Endothelial cell of umbilical vein (primary cell): ENCODE data around the gene DTNA. TPM values are rescaled to one million over a fixed set of nuclear protein-coding genes. Genes with fewer than 3 reads are reported as not detected.

Experiments used
- BruUV-seq: library from RNA; stranded (reverse); fragments of 400-500 nt; replicated peaks from 2 replicates; lab custom pipeline; 2021; lab: Mats Ljungman, UMichigan
- CTCF ChIA-PET: fragments of 300-600, 350-600 bp; sonication (Branson Sonifier 250); formaldehyde crosslinking; loops from one replicate; lab custom pipeline; 2021; ENCODE audit warnings: antibody characterized with exemption, inconsistent platforms; lab: Charles Lee
- POLR2A ChIA-PET: fragments of 300-600, 350-600 bp; sonication (Branson Sonifier 250); formaldehyde crosslinking; loops from one replicate; lab custom pipeline; 2021; ENCODE audit warnings: antibody characterized with exemption, inconsistent platforms; lab: Charles Lee
- DNase-seq: peaks from one replicate; pipeline ENCODE4 v3.0.0-alpha.2; 2011; ENCODE audit warnings: low read depth, low spot score
- FAIRE-seq: peaks from 2 replicates; lab custom pipeline; 2011; peaks lifted over from hg19 to GRCh38; lab: Jason Lieb, UNC
- H2AFZ ChIP-seq: 2 replicates; pipeline ENCODE4 v1.6.0; 2012; ENCODE audit warnings: low read depth, low read length, control low read depth, inconsistent platforms
- H3K27ac ChIP-seq: 2 replicates; pipeline ENCODE4 v1.5.1; 2011; ENCODE audit warnings: low read depth, mild to moderate bottlenecking, control low read depth, low read length, moderate library complexity; ENCODE audit not compliant: insufficient read depth
- H3K27me3 ChIP-seq, 2 experiments: 2 replicates each; pipeline versions ENCODE4 v1.6.0 to v1.6.1; 2011; ENCODE audit warnings: low read length in 2 of 2, mixed read lengths in 1 of 2; ENCODE audit not compliant: control insufficient read depth in 2 of 2, insufficient read depth in 2 of 2
- H3K36me3 ChIP-seq, 2 experiments: 2 replicates in 1 of 2; 3 replicates in 1 of 2; pipeline ENCODE4 v1.5.1; 2011; ENCODE audit warnings: low read length in 2 of 2, mild to moderate bottlenecking in 1 of 2, moderate library complexity in 1 of 2; ENCODE audit not compliant: control insufficient read depth in 2 of 2, insufficient read depth in 2 of 2; ENCODE audit errors: extremely low read depth in 1 of 2
- H3K4me1 ChIP-seq: 3 replicates; pipeline ENCODE4 v1.5.1; 2011; ENCODE audit warnings: mild to moderate bottlenecking, low read length; ENCODE audit not compliant: control insufficient read depth, insufficient read depth; ENCODE audit errors: extremely low read depth
- H3K4me2 ChIP-seq: 2 replicates; pipeline ENCODE4 v1.6.1; 2011; ENCODE audit warnings: low read length, control low read depth, mixed read lengths; ENCODE audit not compliant: insufficient read depth
- H3K4me3 ChIP-seq, 3 experiments: fragments of 200-600 bp in 1 of 3; sonication (generic), shearing (Covaris generic) in 1 of 3; replicated peaks in 1 of 3; 2 replicates each; pipeline ENCODE4 v1.5.1; 2011 to 2016; ENCODE audit warnings: control low read depth in 3 of 3, low read length in 3 of 3, mild to moderate bottlenecking in 2 of 3, inconsistent platforms in 1 of 3, low read depth in 1 of 3, moderate library complexity in 1 of 3; ENCODE audit not compliant: insufficient read depth in 1 of 3
- H3K79me2 ChIP-seq: 2 replicates; pipeline ENCODE4 v1.6.0; 2012; ENCODE audit warnings: low read length, inconsistent platforms; ENCODE audit not compliant: control insufficient read depth, insufficient read depth
- H3K9ac ChIP-seq: replicated peaks from 2 replicates; pipeline ENCODE3; 2011; ENCODE audit warnings: low read length, control low read depth; ENCODE audit not compliant: insufficient read depth; ENCODE audit errors: extremely low read depth
- H3K9me1 ChIP-seq: replicated peaks from 3 replicates; pipeline ENCODE4 v1.6.0; 2011; ENCODE audit warnings: mild to moderate bottlenecking, low read length; ENCODE audit not compliant: control insufficient read depth, insufficient read depth; ENCODE audit errors: extremely low read depth
- H3K9me3 ChIP-seq: replicated peaks from 2 replicates; pipeline ENCODE4 v1.5.1; 2012; ENCODE audit warnings: low read length, inconsistent platforms; ENCODE audit not compliant: control insufficient read depth, insufficient read depth
- H4K20me1 ChIP-seq: replicated peaks from 2 replicates; pipeline ENCODE3; 2011; ENCODE audit warnings: mild to moderate bottlenecking, low read length; ENCODE audit not compliant: control insufficient read depth, insufficient read depth; ENCODE audit errors: extremely low read depth
- EZH2 ChIP-seq: IDR thresholded peaks from 2 replicates; pipeline ENCODE4 v1.6.1; 2012; ENCODE audit warnings: borderline replicate concordance, low read depth, mild to moderate bottlenecking, moderate library complexity, low read length, inconsistent platforms; ENCODE audit not compliant: severe bottlenecking
- FOS ChIP-seq: IDR thresholded peaks from 2 replicates; pipeline ENCODE4 v1.6.1; 2011; ENCODE audit warnings: mild to moderate bottlenecking, low read length, moderate library complexity, borderline replicate concordance; ENCODE audit not compliant: insufficient read depth
- GATA2 ChIP-seq: IDR thresholded peaks from 2 replicates; pipeline ENCODE4 v1.7.0; 2011; ENCODE audit warnings: low read depth, mild to moderate bottlenecking, moderate library complexity, mixed read lengths, low read length; ENCODE audit not compliant: insufficient read length, insufficient read depth
- MAX ChIP-seq: IDR thresholded peaks from 2 replicates; pipeline ENCODE4 v1.6.1; 2011; ENCODE audit not compliant: insufficient read depth, insufficient read length
- POLR2A ChIP-seq: IDR thresholded peaks from 2 replicates; pipeline ENCODE4 v1.6.1; 2012; ENCODE audit warnings: low read depth, mild to moderate bottlenecking, control low read depth, low read length
- POLR2AphosphoS5 ChIP-seq: IDR thresholded peaks from 2 replicates; pipeline ENCODE4 v1.6.1; 2012; ENCODE audit warnings: low read depth, mild to moderate bottlenecking, control low read depth, low read length, moderate library complexity; ENCODE audit not compliant: insufficient read depth
- dilution Hi-C: fragments of 300-500 bp; cut with MboI; formaldehyde crosslinking; loops from one replicate; pipeline ENCODE4 v1.15.0; 2019; ENCODE audit warnings: low sequenced_read_pairs; ENCODE audit not compliant: extremely low pct_ligation_motif_present
- intact Hi-C: fragments of 100-400 bp; cut with micrococcal nuclease; formaldehyde crosslinking; loops from one replicate; pipeline ENCODE4 v1.10.0; 2022
- polyA plus RNA-seq, 4 experiments: library from polyadenylated mRNA; depleted of rRNA in 3 of 4; stranded (reverse) in 3 of 4; unstranded in 1 of 4; fragments of >200 nt; gene quantifications; 2 replicates each; pipeline versions ENCODE4 v1.2.1 to v1.2.3, GENCODE V29; 2011 to 2012; ENCODE audit warnings: missing spikeins in 1 of 4
- total RNA-seq: library from RNA; stranded (reverse); gene quantifications from 2 replicates; pipeline ENCODE4 v1.2.3, GENCODE V29; 2021
- TF ChIP-seq, protein P1 (sequence below), 2 donors: IDR thresholded peaks; 1 replicate in 1 of 2; 2 replicates in 1 of 2; pipeline ENCODE4 v1.5.1; 2011; ENCODE audit warnings: low read length in 2 of 2, mild to moderate bottlenecking in 2 of 2, moderate library complexity in 2 of 2, control low read depth in 1 of 2, inconsistent platforms in 1 of 2, low read depth in 1 of 2; ENCODE audit not compliant: insufficient read depth in 1 of 2; ENCODE audit errors: extremely low read depth in 1 of 2

The DTNA gene
- total and polyA plus RNA-seq, 2 donors (not counting 3 experiments of a cell fraction or from before 2014, with no cell fraction given): 6.6 to 15.3 TPM

DNA sequence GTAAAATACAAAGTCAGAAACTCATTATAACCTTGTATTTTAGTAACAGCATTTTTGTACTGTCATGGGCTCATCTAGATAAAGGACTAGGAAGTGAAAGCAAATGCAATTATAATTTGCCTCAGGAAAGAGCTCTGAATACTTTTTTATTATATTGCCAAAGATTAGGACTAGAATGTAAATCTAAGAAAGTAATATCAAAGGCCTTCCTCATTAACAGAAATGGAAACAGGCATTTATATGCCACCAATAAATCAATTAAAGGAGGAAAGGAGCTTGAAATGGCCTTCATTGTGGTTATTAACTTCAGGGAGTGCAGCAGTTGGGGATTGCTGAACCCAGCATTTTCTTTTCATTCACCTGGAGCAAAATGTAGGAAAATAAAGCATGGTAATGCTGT is 39.6 kb downstream of the DTNA start:
- POLR2A ChIA-PET: no interaction called here

More for the DNA sequence above, 39.6 kb downstream of the DTNA start:
- Histone ChIP-seq H3K79me2 (no peaks in the 10 kb centered on the region), H3K9me1 (no peaks in the 10 kb centered on the region), H3K9ac (no peak overlapping the region), H3K27me3 (no peaks in the 10 kb centered on the region), H3K4me2 (no peak overlapping the region), H2AFZ (no peak overlapping the region), H3K9me3 (no peaks in the 10 kb centered on the region), H3K4me1 (no peaks in the 10 kb centered on the region), H3K36me3 (no peaks in the 10 kb centered on the region), H4K20me1 (no peaks in the 10 kb centered on the region), H3K4me3 (no peak overlapping the region), H3K27ac (no peak overlapping the region)
- FAIRE-seq (no peak), DNase-seq (no peak)
- CTCF ChIA-PET: interaction anchor here (0.9 to 1.8 kb wide), 4 partner anchors 14 to 88 kb away, joined by 3 to 5 read pairs (median 4); no protein-coding TSS in a partner anchor
- dilution Hi-C loops (no loop called here), intact Hi-C loops (no loop called here)
- no TSS peak for BruUV-seq
- no peak for TF ChIP-seq GATA2
- no peak for TF ChIP-seq POLR2AphosphoS5
- TF ChIP-seq, protein P1, sequence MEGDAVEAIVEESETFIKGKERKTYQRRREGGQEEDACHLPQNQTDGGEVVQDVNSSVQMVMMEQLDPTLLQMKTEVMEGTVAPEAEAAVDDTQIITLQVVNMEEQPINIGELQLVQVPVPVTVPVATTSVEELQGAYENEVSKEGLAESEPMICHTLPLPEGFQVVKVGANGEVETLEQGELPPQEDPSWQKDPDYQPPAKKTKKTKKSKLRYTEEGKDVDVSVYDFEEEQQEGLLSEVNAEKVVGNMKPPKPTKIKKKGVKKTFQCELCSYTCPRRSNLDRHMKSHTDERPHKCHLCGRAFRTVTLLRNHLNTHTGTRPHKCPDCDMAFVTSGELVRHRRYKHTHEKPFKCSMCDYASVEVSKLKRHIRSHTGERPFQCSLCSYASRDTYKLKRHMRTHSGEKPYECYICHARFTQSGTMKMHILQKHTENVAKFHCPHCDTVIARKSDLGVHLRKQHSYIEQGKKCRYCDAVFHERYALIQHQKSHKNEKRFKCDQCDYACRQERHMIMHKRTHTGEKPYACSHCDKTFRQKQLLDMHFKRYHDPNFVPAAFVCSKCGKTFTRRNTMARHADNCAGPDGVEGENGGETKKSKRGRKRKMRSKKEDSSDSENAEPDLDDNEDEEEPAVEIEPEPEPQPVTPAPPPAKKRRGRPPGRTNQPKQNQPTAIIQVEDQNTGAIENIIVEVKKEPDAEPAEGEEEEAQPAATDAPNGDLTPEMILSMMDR (IDR thresholded peaks at IDR 0.05; ENCODE audit: extremely low read depth in 1 of 2, insufficient read depth in 1 of 2, low read depth in 1 of 2, low read length in 2 of 2): no peak
- TF ChIP-seq POLR2A: no peak
- TF ChIP-seq MAX: no peak
- TF ChIP-seq EZH2: no peak
- TF ChIP-seq FOS: no peak
